GM18511 (cell line): ENCODE measurements around the gene SLC39A7.

Experiments used
- ATAC-seq: cut with Tn5 transposase; IDR thresholded peaks from one replicate; pipeline ENCODE4 v1.9.1; 2021; ENCODE audit warnings: mild to moderate bottlenecking, moderate library complexity; ENCODE audit not compliant: unreplicated experiment

SLC39A7 gene

GRCh38 chr6:33170176-33171015 is 30.3 kb upstream of the SLC39A7 start:
- ATAC-seq, result no peak

GRCh38 chr6:33171016-33171879 is 29.4 kb upstream of the SLC39A7 start:
- ATAC-seq, result no peak

GRCh38 chr6:33171880-33172687 is 28.6 kb upstream of the SLC39A7 start:
- no peak for ATAC-seq

DNA sequence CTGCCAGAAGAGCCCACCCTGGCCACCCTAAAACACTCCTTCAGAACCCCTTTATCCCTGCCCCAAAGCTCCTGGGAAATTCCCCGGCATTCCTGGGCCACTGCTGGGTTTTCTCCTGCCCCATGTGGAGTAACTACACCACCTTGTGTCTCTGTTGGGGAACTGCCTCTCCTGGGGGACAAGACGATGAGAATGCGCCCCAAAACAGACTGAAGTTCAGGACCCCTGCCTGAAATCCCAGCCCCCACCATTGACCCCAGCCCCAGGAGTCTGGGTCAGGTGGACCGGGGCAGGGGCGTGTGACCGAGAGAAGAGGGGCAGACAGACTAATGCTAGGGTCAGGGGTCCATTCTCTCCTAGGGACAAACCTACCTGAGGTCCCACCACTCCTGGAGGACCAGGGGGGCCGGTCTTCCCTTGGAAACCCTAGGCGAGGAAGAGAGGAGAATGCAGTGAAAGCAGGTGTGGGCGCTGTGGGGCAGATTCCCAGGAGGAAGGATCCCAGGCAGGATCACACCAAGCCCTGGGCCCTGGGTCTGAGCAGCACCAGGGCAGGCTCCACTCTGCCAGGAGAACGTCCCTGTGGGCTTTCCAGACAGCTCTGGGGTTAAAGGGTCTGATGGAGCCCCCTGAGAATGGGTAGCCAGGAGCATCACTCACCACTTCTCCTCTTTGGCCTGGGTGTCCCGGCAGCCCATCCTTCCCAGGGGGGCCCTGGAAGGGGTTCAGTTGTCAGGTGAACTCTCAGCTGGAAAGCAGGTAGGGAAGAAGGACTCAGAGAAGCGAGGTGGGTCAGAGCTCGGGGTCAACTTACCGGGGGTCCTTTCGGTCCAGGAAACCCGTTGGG is 27.8 kb upstream of the SLC39A7 start:
- ATAC-seq, result no peak

DNA sequence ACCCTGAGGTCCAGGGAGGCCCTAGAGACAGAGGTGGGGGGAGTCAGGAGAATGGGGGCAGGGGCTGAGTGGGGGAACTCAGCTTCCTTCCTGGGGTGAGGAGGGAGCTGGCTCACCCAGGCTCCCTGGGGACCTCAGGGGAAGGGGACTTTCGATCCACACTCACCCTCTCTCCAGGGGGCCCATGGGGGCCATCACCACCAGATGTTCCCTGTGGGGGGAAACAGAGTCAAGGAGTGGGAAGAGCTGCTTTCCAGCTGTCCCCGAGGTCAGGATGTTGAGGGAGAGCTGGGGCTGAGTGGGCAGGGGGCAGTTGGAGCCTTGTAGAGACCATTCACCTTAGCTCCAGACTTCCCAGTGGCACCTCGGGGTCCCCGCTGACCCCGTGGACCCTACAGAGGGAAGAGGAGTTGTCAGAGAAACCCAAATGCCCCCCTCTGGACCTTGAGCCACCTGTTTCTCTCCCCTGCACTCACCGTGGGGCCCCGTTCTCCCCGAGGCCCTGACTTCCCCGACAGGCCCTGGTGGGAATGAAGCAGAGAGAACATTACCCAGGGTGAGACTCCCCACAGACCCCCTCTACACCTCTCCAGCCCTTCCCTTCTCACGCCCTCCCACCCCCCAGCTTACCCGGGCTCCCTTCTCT is 27.0 kb upstream of the SLC39A7 start:
- ATAC-seq, result no peak

DNA sequence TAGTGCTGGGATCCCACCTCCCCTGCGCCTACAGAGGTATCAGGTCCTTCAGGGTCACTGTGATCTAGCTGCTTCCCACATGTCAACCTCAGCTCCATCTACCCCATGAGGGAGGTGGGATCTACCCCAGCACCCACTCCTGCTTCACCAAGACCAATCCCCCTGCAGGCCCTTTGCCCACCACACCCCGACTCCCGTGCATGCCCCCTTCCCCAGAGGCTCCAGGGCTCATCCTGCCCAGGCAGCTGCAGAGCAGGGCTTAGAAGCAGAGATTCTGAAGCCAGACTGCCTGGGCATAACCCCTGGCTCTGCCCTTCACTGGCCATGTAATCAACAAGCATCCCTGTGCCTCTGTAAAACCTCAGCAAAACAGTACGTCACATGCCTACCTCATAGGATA is 25.9 kb upstream of the SLC39A7 start:
- ATAC-seq, result no peak

- ATAC-seq, result no peak
Measured at GRCh38 chr6:33175436-33176069, 25.1 kb upstream of the SLC39A7 start.

DNA sequence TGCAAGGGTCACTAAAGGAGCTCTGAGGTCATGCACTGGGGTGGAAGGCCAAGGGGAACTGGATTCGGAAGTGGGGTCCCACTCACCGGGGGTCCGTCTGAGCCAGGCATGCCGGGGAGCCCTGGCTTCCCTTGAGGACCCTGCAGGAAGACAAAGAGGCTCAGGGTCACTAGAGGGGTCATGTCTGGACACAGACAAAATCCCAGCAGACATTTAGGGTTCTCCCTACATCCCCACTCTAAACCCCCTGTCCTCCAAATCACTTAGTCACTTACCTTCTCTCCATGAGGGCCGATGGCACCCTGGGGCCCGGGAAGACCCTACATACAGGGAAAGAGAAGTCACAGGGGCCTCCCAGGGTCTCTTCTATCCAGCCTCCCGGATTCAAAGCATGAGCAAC is 23.8 kb upstream of the SLC39A7 start:
- no peak for ATAC-seq

DNA sequence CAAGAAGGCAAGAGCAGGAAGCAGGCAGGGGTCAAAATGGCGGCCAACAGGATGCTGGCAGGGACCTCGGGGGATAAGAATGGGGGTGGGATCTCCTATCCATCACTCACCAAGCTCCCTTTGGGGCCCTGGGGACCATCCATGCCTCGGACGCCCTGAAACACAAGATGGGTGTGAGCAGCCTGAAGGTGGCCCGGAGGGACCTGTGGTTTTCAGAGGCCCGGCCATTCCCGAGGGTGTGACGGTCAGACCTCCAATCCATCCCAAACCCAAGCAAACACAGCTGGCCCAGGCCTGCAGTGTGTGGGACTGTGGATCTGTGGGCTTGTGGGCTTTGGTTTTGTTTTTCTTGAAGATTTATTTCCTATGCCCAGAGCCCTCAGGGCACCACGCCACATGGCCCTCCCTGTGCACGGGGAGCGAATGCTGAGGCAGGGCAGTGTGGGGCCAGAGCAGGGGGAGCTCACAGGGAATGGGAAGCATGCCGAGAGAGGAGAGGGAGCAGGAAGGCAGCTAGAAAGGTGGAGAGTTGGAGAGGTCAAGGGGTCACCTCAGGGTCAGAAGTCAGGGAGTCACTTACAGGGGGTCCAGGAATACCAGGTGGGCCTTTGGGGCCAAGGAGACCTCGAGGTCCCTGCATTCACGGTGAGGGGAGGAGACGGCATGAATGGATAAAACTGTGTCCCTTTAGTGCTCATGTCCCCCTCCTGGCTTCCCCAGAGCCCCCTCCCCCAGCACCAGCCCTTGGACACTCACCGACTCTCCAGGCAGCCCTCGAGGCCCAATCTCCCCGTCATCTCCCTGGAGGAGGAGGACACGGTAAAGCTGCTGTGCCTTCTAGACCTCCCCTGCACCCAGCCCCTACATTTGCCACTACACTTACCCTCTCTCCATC is 22.9 kb upstream of the SLC39A7 start:
- no peak for ATAC-seq

DNA sequence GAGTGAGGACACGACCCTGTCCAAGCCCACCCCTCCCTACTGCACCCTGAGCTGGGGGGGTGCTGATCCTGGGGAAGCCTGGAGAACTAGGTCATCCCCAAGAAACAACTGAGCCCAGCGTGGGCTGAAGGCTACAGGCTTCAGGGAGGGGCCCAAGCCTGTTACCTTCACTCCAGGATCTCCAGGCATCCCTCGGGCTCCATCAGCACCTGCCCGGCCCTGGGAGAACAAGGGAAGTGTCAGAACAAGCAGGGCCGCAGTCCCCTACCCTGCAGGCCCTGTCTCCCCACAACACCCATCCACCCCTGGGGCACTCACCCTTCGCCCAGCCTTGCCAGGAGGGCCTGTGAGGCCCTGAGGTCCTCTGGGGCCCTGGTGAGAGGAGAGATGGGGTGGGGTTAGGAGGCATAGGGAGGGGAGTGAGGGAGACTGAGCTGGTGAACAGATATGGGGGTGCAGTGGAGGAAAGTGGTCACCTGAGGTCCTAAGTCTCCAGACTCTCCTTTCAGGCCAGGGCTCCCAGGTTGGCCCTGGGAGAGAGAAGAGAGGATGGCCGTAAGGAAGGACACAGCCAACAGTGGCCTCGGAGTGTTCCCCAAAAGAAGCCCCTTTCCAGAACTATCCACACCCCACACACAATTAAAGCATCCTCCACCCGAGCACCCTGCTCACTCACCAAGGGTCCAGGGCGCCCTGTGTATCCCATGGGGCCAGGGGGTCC is 21.8 kb upstream of the SLC39A7 start:
- no peak for ATAC-seq

DNA sequence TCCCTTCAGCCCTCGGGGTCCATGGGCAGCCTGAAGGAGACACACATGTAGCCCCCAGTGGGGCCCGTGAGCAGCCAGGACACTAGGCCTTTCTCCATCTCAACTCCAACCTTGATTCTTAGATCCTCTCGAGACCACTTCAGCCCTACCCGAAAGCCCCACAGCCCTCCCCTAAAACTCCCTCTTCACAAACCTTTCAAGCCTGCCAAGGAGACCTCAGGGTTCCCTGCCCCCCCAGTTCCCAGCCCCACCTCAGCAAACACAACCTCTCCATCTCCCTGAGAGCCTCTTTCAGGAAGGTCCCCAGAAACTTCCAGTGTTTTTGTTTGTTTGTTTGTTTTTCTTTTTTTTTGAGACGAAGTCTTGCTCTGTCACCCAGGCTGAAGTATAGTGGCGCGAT is 19.5 kb upstream of the SLC39A7 start:
- ATAC-seq, result no peak

GRCh38 chr6:33183071-33183683 is 17.5 kb upstream of the SLC39A7 start:
- ATAC-seq, result no peak

GRCh38 chr6:33185190-33185589 is 15.5 kb upstream of the SLC39A7 start:
- no peak for ATAC-seq

DNA sequence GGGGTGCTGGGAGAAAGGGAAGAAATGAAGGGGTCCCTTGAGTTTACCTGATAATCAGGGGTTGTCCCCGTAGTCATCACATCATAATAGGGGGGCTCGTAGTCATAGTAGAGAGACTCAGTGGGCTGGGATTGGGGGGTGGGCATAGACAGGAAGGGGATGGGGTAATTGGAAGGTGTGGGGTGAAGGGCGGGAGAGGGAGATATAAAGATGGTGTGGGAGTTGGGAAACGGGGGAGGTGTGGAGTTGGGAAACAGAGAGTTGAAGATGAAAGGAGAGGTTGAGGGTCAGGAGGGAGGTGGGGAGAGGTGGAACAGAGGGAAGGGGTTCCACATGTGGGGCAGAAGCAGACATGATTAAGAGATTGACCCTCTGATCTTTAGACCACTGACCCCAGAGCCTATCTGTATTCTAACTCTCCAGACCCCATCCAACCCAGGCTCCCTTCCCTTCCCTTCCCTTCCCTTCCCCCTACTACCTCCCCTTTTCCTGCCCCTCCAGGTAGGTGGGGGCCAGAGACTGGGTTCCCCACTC is 14.9 kb upstream of the SLC39A7 start:
- ATAC-seq, result no peak

DNA sequence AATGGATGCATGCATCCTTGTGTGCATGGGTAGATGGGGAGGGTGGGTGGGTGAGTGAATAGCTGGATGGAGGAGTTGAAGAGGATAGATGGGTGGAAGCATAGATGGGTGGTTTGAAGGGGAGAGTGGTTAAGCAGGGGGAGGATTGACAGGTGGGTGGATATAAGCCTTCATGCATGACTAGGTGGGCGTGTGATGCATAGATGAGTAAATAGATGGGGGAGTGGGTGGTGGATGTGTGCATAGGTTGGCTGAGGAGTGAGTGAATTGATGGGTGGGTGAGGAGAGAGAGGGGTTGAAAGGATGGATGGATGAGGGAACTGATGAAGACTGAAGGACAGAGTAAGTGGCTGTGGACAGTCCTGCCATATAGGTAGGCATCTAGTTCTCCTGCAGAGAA is 12.9 kb upstream of the SLC39A7 start:
- ATAC-seq, result no peak

GRCh38 chr6:33189164-33189563 is 11.5 kb upstream of the SLC39A7 start:
- no peak for ATAC-seq
